GM18499 (cell line): Measurements from ENCODE around the gene RASSF9.

ENCODE experiments used
- ATAC-seq: cut with Tn5 transposase; IDR thresholded peaks from one replicate; pipeline ENCODE4 v1.9.1; 2021; ENCODE audit warnings: moderate number of reproducible peaks; ENCODE audit not compliant: insufficient read depth, unreplicated experiment

RASSF9 gene

DNA sequence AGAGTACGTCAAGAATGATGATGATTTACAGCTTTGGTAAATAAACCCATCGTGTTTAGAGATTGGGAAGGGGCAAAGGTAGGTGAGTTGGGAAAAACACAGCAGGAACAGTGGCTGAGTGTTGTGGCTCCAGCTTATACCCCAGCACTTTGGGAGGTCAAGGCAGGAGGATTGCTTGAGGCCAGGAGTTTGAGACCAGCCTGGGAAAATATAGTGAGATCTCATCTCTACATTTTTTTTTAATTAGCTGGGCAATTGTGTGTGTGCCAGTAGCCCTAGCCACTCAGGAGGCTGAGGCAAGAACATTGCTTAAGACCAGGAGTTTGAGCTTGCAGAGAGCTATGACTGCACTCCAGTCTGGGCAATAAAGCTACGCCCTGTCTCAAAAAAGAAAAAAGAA is 77.1 kb downstream of the RASSF9 start:
- no peak for ATAC-seq

DNA sequence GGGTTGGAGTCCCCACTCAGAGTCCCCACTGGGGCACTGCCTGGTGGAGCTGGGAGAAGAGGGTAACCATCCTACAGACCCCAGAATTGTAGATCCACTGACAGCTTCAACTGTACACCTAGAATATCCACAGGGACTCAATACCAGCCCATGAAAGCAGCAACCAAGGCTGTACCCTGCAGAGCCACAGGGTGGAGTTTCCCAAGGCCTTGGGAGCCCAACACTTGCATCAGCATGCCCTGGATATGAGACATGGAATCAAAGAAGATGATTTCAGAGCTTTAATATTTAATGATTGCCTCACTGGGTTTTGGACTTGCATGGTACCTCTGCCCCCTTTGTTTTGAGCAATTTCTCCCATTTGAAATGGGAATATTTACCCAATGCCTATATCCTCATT is 80.4 kb downstream of the RASSF9 start:
- no peak for ATAC-seq
